HG02884 (cell line): ENCODE data around the gene LBX2.
"Not testable (repeated sequence)": the region's sequence is repeated elsewhere in the genome, so short reads cannot be mapped to it uniquely, and the experiment has no call there.

Source experiments
- ATAC-seq: cut with Tn5 transposase; IDR thresholded peaks from one replicate; pipeline ENCODE4 v1.9.1; 2021; ENCODE audit warnings: mild to moderate bottlenecking, moderate library complexity; ENCODE audit not compliant: unreplicated experiment

The LBX2 gene

DNA sequence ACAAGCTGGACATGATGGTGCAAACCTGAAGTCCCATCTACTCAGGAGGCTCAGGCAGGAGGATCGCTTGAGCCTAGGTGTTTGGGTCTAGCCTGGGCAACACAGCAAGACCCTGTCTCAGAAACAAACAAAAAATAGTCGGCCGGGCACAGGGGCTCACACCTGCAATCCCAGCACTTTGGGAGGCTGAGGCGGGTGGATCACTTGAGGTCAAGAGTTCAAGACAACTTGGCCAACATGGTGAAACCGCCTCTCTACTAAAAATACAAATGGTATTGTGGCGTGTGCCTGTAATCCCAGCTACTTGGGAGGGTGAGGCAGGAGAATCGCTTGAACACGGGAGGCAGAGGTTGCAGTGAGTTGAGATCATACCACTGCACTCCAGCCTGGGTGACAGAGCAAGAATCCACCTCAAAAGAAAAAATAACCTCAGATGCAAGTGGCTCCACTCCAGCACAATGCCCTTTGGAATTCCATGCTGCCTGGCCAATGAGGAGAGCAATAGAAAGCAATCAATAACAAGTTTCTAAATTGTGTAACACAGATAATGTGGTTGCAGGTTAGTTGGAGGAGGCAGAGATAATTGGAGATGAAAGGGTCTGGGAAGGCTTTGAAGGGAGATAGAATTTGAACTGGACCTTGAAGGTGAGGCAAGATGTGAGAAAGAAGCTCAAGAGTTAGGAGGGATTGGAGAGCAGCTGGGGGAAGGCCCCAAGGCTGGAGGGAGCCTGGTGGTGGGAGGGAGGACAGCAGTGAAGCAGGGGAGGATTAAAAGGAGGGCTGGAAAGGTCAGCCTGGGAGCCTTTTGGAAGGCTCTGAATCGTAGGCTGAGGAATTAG is 10.5 kb downstream of the LBX2 start:
- no peak for ATAC-seq

DNA sequence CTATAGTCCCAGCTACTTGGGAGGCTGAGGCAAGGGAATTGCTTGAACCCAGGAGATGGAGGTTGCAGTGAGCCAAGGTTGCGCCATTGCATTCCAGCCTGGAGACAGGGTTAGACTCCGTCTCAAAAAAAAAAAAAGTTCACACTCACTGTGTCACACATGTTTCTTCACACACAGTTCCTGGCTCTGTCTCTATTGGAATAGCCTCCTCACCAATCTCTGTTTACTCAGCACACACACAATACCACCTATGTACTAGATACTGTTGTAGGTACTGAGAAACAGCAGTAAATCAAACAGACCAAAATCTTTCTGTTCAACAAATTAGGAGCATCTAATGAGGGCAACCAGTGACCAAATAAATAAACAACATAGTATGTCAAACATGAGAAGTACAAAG is 13.3 kb downstream of the LBX2 start:
- ATAC-seq = no peak

DNA sequence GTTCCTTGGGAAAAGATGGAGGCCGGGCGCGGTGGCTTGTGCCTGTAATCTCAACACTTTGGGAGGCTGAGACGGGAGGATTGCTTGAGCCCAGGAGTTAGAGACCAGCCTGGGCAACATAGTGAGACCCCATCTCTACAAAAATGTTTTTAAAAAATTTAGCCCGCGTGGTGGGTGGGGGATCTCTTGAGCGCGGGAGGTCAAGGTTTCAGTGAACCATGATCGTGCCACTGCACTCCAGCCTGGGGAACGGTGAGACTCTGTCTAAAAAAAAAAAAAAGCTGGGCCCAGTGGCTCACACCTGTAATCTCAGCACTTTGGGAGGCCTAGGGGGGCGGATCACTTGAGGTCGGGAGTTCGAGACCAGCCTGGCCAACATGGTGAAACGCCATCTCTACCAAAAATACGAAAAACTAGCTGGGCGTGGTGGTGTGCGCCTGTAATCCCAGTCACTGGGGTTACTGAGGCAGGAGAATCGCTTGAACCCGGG is 15.7 kb downstream of the LBX2 start:
- not testable (repeated sequence) for ATAC-seq

DNA sequence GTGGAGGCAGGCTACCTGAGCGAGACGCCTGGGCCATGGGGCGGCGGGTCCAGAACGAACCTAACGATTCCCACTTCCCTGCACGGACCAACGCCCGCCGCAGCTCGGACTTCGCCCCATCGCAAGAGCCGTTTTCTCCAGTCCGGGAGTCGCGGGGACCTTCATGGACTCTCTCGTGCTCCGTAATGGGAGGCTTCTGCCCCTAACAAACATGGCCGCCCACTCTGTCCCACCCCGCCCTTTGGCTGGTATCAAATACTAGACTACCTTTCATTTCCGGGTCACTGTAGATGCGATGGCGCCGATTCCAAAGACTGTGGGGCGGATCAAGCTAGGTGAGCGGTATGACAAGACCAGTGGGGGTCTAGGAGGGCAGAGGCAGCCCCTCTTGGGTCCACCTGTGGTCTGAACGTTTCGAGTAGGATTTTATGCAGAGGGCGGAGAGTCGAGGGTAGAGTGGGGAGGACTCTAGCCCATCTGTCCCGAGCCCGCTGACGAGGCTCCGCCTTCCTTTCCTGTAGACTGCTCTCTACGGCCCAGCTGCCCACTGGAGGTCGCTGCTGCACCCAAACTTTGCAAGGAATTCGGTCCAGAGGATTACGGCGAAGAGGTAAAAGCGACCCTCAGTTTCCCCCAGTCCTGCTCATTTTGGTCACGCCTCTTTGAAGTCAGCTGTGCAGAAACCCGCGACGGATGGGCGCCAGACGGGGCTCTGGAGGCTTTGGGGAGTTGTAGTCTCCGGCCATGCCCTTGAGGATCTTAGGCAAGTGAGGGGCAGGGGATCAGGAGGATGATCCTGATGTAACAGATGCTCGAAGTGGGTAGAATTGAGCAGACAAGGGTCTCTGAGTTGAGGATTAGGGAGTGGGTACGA is 16.4 kb downstream of the LBX2 start, which contains the start of the genes CCDC142 and TTC31:
CCDC142 (minus strand) TSS at position 198 of the 874 bp plus-strand sequence; CDS start at position 37, 161 bp downstream.
TTC31 (plus strand) TSS at position 281 of the 874 bp plus-strand sequence; CDS start at position 296, 15 bp downstream.
- ATAC-seq = peak; percentile 82

DNA sequence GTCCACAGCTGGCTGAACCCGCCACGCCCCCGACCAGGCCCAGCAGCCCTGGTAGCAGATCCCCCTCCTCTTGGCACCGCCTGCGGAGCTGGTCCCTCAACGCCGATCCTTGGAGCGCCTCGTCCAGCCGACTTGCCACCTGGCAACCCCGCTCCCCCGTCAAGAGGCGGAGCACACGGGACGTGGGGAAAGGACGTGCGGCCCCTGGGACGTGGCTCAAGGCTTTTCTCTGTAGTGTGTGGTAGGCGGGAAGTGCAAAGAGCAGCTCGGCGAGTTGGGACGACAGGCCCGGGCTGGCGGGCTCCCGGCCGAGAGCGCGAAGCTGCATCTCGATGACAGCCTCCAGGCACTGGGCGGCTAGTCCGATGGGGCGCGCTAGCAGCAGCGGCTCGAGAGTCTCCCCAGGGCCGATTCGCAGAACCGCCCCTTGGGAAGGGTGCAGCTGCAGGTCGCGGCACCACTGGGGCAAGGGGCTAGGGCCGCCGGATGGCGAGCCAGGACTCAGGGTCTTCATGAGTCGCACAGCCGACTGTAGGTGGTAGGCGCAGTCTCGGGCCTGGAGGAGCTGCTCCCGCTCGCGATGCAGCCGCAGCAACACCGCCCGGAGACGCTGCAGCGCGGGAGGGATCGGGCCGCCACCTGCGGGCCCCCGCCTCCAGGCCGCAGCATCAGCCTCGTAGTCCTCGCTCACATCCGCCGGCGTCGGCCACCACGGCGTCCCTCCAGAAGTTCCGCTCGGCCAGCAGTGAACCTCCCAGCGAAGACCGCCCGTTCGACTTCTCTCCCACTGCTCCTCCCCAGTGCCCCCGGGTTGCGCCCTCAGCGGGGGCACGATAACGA is 17.2 kb downstream of the LBX2 start:
- peak; percentile 21 for ATAC-seq

DNA sequence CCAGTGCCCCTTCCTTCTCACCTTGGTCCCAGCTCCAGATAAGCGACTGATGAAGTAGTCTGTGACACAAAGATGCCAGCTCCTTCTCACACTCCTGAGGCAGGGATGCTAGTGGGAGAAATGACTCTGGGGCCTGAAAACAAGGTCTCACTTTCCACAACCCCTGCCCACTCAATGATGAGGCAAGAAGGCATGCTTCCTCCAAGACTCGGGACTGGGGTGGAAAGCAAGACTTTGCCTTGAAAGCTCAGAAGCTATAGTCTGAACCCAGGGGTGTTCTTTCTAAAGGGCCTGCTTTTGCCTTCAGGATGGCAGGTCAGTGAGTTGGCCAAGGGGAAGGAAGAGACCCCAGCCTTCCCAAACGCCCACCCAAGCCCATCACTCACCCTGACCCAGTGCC is 18.0 kb downstream of the LBX2 start:
- ATAC-seq = no peak

DNA sequence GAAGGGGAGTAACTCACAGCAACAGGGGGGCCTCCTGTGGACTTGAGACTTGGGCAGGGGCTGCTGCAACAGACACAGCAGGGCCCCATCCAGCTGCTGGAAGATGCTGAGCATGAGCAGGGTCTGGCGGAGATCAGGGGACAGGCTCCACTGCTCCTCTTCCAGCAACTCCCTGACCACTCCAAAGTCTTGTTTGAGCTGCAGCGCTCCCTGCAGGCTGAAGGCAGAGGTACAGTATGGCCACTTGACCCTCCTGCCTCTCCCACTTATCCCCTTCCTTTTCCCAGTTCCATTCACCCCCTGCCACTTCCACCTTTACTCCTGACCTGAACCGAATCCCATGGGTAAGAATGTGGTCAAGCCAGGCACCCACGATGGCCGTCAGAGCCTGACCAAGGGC is 24.5 kb downstream of the LBX2 start:
- no peak for ATAC-seq

DNA sequence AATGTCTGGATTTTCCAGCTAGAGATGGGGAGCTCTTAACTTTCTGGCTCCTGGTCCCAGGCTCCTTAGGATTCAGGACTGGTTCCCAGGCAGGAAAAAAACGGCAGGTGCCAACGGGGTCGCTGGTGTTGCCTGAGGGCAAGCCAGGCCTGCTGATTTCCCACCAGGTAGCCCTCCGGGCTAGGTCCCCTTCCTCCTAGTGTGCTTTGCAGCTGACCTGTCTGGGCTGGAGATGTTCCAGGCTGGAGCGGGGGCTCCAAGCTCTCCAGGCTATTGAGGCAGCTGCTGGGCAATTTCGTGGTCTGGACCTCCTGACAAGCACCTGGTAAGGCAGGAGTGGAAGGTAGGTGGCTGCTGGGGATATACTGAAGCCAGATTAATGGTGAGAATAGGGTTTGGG is 24.9 kb downstream of the LBX2 start:
- ATAC-seq = no peak

DNA sequence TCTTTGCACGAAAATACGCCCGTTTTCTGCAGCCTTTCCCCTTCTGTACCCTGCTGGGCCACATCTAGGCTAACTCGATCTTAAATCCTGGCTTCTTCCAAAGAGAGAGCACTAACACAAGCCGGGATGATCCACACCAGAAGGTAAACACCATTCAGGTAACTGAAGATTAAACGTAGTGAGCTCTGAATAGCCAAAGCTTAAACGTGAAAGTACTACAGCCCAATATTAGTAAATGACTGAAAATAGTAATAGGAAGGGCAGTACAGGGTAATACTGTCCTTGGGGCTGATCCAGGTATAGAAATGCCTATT is 26.5 kb downstream of the LBX2 start:
- ATAC-seq = no peak

DNA sequence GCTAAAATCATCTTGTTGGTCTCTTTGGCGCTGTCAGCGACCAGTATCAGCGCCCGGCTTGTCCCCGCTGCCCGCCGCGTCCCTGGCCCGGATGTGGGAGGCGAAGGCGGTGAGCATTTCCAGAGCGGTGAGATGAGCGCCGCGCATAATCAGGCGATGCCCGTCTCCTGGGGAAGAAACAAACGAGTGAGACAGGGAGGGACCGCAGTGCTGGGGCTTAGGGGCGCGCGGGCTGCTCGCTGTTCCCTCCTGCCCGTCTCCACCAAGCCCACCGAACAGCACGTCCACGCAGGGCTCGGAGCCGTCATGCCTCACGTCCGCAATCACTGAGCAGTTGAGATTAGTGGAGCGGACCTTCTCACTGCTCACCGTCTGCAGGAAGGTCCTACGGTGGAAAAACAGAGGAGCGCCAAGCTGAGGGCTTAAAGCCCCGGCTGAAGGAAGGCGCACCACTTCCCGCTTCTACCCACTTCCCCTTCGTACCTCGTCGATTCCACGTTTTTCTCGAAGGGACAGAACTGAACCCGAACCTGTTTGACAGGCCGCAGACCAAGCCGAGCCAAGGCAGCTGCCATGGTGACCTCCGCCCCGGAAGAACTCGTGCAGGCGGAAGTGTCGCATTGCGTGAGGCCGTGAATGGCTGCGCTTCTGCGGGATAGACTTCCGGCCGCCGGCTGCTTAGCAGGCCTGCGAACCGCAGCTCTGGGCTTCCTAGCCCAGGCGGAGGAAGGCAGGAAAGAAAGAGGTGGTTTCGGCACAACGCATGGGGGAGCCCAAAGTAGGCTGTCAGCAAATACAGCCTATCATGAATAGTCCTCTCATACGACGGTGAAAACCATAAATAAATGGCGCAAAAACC is 27.1 kb downstream of the LBX2 start, which contains the start of gene MRPL53:
MRPL53 (minus strand) TSS at position 595 of the 859 bp plus-strand sequence; CDS start at position 575, 20 bp downstream.
- ATAC-seq = peak; percentile 84

DNA sequence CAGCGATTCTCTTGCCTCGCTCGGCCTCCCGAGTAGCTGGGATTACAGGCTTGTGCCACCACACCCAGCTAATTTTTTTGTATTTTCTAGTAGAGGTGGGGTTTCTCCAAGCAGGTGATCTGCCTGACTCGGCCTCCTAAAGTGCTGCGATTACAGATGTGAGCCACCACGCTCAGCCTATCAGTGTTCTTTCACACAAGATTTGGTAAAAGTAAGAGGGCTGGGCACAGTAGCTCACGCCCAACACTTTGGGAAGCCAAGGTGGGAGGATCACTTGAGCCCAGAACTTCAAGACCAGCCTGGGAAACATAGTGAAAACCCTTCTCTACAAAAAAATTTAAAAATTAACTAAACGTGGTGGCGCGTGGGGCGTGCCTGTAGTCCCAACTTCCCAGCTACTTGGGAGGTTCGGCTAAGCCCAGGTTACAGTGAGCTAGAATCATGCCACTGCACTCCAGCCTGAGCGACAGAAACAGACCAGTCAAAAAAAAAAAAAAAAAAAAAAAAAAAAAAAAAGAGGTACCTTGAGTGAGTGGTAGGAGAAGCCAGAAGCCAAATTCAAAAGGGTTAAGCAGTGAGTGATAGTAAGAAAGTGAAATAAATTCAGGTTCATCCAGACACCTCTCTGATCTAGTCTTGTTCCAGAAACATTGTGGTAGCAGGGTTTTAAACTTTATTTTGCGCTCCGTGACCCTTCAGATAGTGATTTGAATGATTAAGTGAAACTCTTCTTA is 27.9 kb downstream of the LBX2 start:
- ATAC-seq = no peak

DNA sequence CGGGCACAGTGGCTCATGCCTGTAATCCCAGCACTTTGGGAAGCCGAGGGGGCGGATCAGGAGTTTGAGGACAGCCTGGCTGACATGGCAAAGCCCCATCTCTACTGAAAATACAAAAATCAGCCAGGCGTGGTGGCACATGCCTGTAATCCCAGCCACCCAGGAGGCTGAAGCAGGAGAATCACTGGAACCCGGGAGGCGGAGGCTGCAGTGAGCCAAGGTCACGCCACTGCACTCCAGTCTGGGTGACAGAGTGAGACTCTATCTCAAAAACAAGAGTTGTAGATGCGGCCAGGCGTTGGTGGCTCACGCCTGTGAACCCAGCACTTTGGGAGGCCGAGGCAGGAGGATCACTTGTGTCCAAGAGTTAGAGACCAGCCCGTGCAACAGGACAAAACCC is 28.7 kb downstream of the LBX2 start:
- not testable (repeated sequence) for ATAC-seq

DNA sequence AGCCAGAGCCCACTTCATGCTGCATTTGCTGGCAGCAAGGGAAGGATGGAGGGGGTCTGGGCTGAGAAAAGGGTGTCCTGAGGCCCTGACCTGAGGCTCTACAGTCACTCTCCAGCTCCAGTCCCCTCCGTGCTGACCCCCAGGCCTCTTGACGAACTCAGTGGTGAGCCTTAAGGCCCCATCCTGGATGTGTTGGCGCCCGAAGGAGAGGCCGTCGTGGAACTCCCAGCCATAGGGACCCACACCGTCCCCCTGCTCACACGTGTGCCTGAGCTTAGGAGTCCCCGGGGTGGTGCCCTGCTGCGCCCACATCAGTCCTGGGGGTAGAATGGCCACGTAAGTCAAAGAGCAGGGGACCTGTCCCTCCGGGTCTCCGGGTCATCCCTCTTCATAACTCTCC is 35.0 kb downstream of the LBX2 start:
- no peak for ATAC-seq

DNA sequence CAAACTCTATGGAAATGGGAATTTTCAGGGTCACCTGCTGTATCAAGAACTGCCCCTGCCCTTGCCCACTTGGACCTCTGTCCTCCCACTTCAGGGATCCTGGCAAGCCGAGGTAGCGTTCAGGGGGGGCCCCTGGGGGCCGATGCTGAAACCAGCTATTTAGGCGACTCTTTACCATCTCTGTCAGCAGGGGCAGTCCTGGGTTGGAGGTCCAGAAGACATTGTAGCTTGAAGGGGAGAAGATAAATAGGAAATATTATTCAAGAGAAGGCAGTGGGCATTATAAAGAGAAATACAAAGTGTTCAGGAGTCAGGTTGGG is 36.7 kb downstream of the LBX2 start:
- ATAC-seq = no peak

DNA sequence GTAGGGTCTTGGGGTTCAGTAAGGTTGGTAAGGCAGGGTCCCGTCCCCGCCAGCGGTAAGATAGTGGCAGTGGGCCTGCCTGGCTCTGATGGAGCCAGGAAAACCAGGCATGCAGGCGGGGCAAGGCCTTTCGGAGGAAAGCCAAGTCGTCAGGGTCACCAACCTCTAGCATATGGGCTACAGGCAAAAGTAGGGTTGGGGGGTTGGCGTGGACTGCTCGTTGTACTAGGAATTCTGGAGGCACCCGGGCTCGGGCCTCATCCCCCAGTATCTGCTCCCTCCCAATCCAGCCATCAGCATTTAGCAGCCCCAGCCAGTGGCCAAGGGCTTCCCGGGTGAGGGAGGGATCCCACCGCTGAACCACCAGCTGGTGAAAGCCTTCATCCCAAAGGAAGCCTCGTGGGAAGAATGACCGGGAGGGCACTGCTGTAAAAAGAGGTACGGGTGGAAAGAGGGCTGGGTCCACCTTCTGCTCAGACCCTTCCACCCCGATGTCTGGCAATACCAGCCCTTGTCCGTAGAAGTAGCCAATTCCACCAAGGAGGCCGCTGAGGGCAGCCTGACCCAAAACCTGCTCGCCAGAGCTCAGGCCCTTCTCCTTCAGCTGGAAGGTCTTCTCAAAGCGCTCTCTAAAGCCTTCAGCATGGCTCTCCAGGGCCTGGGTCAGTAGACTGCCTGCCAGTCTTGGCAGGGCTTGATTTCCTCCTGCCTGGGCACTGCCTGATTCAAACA is 37.2 kb downstream of the LBX2 start:
- ATAC-seq = no peak

DNA sequence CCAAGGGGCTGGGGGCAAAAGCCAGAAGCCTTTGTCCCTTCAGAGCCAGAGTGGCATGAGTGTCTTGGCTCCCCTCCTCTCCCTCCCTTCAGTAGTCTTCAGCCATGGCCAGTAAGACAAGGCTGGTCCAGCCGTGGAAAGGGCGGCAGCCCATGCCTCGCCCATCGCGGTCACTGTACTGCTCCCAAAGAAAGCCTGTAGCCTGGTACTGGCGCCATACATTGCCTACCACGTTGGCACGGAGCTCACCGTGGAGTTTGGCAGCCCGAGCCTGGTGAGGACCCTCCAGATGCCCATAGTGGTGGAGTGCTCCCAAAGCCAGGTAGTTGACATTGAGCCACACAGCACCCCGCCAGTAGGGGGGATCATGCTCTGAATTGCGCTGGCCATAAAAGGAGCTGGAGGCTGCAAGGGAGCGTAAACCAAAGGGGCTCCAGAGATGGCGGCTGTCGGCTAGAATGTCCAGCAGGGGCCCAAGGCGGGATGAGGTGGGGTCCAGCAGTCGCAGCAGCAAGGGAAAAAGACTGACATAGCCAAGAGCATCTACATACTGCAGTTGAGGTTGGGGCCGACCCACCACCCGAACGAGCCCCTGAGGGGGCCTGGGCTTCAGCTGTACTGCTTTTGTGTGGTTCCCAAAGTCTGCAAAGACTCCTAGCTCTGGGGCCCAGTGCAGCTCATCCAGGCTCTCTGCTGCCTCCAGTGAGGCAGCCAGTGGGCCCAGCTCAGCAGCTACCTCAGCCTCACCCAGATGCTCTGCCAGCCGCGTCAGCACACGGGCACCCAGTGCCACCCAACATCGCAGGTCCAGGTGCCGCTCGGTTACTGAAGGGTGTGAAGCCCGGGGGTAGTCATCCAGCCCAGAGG is 38.0 kb downstream of the LBX2 start:
- ATAC-seq = no peak

DNA sequence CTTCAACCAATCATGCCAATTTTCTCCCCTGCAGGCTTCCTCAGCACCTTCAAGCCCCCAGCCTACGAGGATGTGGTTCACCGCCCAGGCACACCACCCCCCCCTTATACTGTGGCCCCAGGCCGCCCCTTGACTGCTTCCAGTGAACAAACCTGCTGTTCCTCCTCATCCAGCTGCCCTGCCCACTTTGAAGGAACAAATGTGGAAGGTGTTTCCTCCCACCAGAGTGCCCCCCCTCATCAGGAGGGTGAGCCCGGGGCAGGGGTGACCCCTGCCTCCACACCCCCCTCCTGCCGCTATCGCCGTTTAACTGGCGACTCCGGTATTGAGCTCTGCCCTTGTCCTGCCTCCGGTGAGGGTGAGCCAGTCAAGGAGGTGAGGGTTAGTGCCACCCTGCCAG is 39.2 kb downstream of the LBX2 start:
- not testable (repeated sequence) for ATAC-seq
